HL-60 (cell line): Measurements from ENCODE around the gene TBXT.
A peak's percentile ranks its signal among the peaks of the same experiment; 100 is the strongest.

Experiments
- DNase-seq, 2 experiments: peaks; one replicate each; pipeline ENCODE4 v3.0.0-alpha.2; 2010 to 2020; ENCODE audit warnings: low read depth in 1 of 2, low spot score in 1 of 2
- H3K27ac ChIP-seq: fragments of 250-450 bp; sonication (Bioruptor Pico); replicated peaks from 2 replicates; pipeline ENCODE4 v1.5.1; 2020; ENCODE audit warnings: mild to moderate bottlenecking, moderate library complexity
- H3K27me3 ChIP-seq: fragments of 250-450 bp; sonication (Bioruptor Pico); 2 replicates; pipeline ENCODE4 v1.5.1; 2021; ENCODE audit warnings: mild to moderate bottlenecking, moderate library complexity; ENCODE audit not compliant: insufficient read depth, poor library complexity, severe bottlenecking
- H3K4me3 ChIP-seq: replicated peaks from 2 replicates; pipeline ENCODE4 v1.5.1; 2011; ENCODE audit warnings: mild to moderate bottlenecking, control low read depth, low read length; ENCODE audit not compliant: insufficient read depth
- CTCF ChIP-seq: IDR thresholded peaks from one replicate; pipeline ENCODE4 v1.5.1; 2011; ENCODE audit warnings: low read length, control low read depth, inconsistent platforms; ENCODE audit not compliant: insufficient read depth
- GABPA ChIP-seq: IDR thresholded peaks from 2 replicates; pipeline ENCODE4 v1.6.1; 2012; ENCODE audit warnings: low read depth
- POLR2AphosphoS5 ChIP-seq: IDR thresholded peaks from 2 replicates; pipeline ENCODE4 v1.6.1; 2012; ENCODE audit warnings: low read depth
- REST ChIP-seq: IDR thresholded peaks from 2 replicates; pipeline ENCODE4 v1.6.1; 2012; ENCODE audit warnings: low read depth; ENCODE audit not compliant: insufficient replicate concordance
- SPI1 ChIP-seq: IDR thresholded peaks from 2 replicates; pipeline ENCODE4 v1.6.1; 2012; ENCODE audit warnings: low read depth, mild to moderate bottlenecking, borderline replicate concordance

TBXT gene

GRCh38 chr6:166206066-166206465, 38.4 kb upstream of the TBXT start:
- no peak for DNase-seq
- Histone ChIP-seq H3K27ac (no peak overlapping the region), H3K4me3 (no peak overlapping the region), H3K27me3 (no peaks in the 10 kb centered on the region)
- TF ChIP-seq POLR2AphosphoS5 (no peak), CTCF (no peak), GABPA (no peak), SPI1 (no peak), REST (no peak)

GRCh38 chr6:166204852-166205650, 37.4 kb upstream of the TBXT start:
- Histone ChIP-seq H3K27ac (no peak overlapping the region), H3K4me3 (no peak overlapping the region), H3K27me3 (no peaks in the 10 kb centered on the region)
- DNase-seq = no peak
- TF ChIP-seq REST = no peak
- no peak for TF ChIP-seq CTCF
- no peak for TF ChIP-seq SPI1
- no peak for TF ChIP-seq GABPA
- no peak for TF ChIP-seq POLR2AphosphoS5

- TF ChIP-seq CTCF (no peak), SPI1 (peak; percentile 39; the same call in 1 of the 2 replicates)
- DNase-seq = no peak
- no peak overlapping the region for H3K4me3 ChIP-seq
These were observed 36.1 kb upstream of the TBXT start for GRCh38 chr6:166203641-166204222.

More at GRCh38 chr6:166203641-166204222, 36.1 kb upstream of the TBXT start:
- Histone ChIP-seq H3K27me3 (no peaks in the 10 kb centered on the region), H3K27ac (no peak overlapping the region)
